Lower leg skin (tissue), 4 donors: Measurements from ENCODE around the gene CALCOCO1. TPM values are rescaled to one million over a fixed set of nuclear protein-coding genes. Genes with fewer than 3 reads are reported as not detected.
A peak's percentile ranks its signal among the peaks of the same experiment; 100 is the strongest.

ENCODE experiments used
- DNase-seq, 2 donors: peaks; one replicate each; pipeline ENCODE4 v3.0.0-alpha.2; 2019; ENCODE audit warnings: low spot score in 2 of 2
- H3K4me3 ChIP-seq: fragments of 200-600 bp; sonication (generic); 2 replicates; pipeline ENCODE4 v1.5.1; 2017; ENCODE audit warnings: mild to moderate bottlenecking, low read depth; ENCODE audit not compliant: poor library complexity, severe bottlenecking
- POLR2A ChIP-seq, 2 donors: fragments of 450-650 bp; IDR thresholded peaks; one replicate each; pipeline ENCODE4 v1.6.1; 2016 to 2017; ENCODE audit warnings: antibody characterized with exemption in 2 of 2, mild to moderate bottlenecking in 1 of 2, moderate library complexity in 1 of 2
- WGBS, 2 donors: methylation state at CpG; one replicate each; pipeline ENCODE4 v1.1.5; 2018; 5-methylcytosine and 5-hydroxymethylcytosine counted together
- intact Hi-C: fragments of 100-400 bp; cut with DNase I; formaldehyde crosslinking; loops from one replicate; pipeline ENCODE4 v1.15.0; 2023; ENCODE audit warnings: low total_unique reads
- total RNA-seq, 4 donors: library from RNA; depleted of rRNA; stranded (reverse); fragments of >200 nt; gene quantifications; one replicate each; pipeline ENCODE4 v1.1.0, GENCODE V29; 2016
- TF ChIP-seq, protein P1 (sequence below), 3 donors: fragments of 450-650 bp; IDR thresholded peaks; one replicate each; pipeline ENCODE4 v1.5.1; 2016; ENCODE audit warnings: antibody characterized with exemption in 3 of 3, mild to moderate bottlenecking in 3 of 3, moderate library complexity in 2 of 3

CALCOCO1 gene
- total RNA-seq, 4 donors from 2014 or later: 313 to 432 (median 391) TPM

DNA sequence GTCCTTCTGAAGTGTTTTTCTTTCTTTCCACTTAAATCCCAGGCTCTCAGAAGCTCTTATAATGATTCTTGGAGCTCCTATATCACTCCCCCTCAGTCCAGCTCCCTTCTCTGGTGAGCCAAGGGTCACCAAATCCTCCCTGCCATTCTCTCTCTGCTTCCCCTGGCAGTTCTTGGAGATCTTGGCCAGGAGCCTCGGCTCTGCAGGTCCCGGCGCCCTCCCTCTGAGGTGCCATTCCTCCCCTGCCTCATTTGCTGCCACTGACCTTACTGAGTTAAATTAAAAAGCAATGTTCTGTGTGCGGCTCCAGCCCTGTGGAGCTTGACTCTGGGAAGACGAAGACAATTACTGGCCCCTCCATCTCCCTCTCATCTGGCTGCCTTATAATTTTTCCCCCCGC lies 17.5 kb upstream of the CALCOCO1 start:
- no peak for TF ChIP-seq POLR2A (IDR thresholded peaks at IDR 0.05)
- TF ChIP-seq, protein P1, sequence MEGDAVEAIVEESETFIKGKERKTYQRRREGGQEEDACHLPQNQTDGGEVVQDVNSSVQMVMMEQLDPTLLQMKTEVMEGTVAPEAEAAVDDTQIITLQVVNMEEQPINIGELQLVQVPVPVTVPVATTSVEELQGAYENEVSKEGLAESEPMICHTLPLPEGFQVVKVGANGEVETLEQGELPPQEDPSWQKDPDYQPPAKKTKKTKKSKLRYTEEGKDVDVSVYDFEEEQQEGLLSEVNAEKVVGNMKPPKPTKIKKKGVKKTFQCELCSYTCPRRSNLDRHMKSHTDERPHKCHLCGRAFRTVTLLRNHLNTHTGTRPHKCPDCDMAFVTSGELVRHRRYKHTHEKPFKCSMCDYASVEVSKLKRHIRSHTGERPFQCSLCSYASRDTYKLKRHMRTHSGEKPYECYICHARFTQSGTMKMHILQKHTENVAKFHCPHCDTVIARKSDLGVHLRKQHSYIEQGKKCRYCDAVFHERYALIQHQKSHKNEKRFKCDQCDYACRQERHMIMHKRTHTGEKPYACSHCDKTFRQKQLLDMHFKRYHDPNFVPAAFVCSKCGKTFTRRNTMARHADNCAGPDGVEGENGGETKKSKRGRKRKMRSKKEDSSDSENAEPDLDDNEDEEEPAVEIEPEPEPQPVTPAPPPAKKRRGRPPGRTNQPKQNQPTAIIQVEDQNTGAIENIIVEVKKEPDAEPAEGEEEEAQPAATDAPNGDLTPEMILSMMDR (IDR thresholded peaks at IDR 0.05): no peak
- H3K4me3 ChIP-seq: no peak overlapping the region
- DNase-seq: no peak
- intact Hi-C loops: loop anchor here (5.0 kb wide), 1 partner anchor 42 kb away; no protein-coding TSS in a partner anchor
- WGBS, 2 donors: 56 to 68% methylated on average over 6 of the region's 6 CpGs

DNA sequence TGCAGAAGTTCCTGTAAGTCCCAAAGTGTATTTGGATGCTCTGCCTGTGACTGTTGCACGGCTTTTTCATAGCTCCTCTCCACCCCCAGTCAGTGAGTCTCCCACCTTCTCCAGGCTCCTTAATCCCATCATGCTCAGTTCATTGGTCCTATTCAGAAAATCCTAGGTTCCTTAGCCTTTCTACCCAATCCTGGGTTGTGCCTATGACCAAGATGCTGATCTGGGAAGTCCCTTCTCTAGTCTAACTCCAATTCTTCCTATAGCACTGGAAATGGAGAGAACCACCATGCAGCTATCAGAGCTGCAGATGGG lies 16.8 kb upstream of the CALCOCO1 start:
- TF ChIP-seq POLR2A (IDR thresholded peaks at IDR 0.05): no peak
- TF ChIP-seq, protein P1 (IDR thresholded peaks at IDR 0.05): no peak
- H3K4me3 ChIP-seq: no peak overlapping the region
- WGBS, 2 donors: 90 to 97% methylated on average over 1 of the region's 1 CpG
- intact Hi-C loops: loop anchor here (5.0 kb wide), 1 partner anchor 42 kb away; no protein-coding TSS in a partner anchor
- DNase-seq: no peak

DNA sequence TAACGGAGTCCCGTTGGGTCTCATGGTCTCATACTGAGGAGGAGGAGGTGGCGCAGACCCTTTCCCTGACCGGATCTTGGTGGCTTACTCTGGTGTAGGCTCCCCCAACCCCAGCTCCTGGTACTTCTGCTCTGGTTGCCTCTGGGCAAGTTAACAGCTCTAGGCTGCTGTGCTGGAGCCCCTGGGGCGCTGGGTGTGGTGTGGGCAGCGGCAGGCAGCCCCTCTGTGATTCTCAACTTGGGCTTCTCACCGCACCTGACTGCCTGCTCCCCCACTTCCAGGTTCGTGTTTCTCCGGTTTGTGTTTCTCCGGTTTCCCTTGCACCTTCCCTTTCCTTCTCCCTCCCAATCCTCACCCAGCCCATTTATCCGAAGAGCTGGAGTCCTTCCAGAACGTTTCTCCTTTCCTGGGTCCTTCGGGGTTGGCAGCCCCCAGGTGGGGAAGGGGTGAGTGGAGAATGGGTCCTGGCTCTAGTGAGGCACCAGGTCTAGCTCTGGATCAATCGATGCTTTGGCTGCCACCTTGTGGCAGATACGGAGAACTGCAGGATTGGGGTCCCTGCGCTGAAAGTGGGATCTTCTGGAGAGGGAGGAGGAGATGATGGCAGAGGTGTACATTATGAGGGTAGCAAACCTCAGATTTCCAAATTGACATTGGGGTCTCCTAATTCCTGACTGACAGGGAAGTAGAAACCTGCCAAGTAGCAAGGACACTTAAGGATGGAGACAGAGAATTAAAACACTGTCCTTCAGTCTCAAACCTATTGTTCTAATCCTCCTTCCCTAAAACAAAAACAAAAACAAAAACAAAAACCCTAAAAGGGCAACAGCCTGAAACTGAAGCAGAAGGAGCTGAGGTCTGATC lies 16.2 kb upstream of the CALCOCO1 start:
- DNase-seq: peak in 1 of 2 donors; percentile 91
- intact Hi-C loops: loop anchor here (5.0 kb wide), 1 partner anchor 41 kb away; no protein-coding TSS in a partner anchor
- no peak overlapping the region for H3K4me3 ChIP-seq
- 17 to 19% methylated on average over 16 of the region's 16 CpGs for WGBS, 2 donors
- TF ChIP-seq POLR2A (IDR thresholded peaks at IDR 0.05): no peak
- TF ChIP-seq, protein P1 (IDR thresholded peaks at IDR 0.05): peak in 1 of 3 donors; percentile 38

DNA sequence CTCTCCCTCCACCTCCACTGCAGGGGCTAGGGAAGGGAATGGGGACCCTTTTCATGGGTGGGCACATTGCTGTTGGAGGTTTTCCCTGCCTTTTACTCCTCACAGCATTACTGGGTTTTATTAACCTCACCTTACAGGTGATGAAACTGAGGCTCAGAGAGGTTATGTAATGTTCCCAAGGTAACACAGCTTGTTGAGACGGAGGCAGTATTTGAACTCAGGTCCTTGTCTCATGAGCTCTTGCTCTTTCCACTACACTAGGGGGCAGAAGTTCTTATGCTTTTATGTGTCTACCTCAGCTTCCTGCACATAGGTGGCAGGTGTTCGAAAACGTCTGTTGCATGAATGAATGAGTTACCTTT lies 12.9 kb upstream of the CALCOCO1 start:
- 66 to 79% methylated on average over 3 of the region's 3 CpGs for WGBS, 2 donors
- intact Hi-C loops: loop anchor here (5.0 kb wide), 1 partner anchor 38 kb away; no protein-coding TSS in a partner anchor
- no peak for DNase-seq
- H3K4me3 ChIP-seq: no peak overlapping the region
- TF ChIP-seq, protein P1 (IDR thresholded peaks at IDR 0.05): no peak
- no peak for TF ChIP-seq POLR2A (IDR thresholded peaks at IDR 0.05)

DNA sequence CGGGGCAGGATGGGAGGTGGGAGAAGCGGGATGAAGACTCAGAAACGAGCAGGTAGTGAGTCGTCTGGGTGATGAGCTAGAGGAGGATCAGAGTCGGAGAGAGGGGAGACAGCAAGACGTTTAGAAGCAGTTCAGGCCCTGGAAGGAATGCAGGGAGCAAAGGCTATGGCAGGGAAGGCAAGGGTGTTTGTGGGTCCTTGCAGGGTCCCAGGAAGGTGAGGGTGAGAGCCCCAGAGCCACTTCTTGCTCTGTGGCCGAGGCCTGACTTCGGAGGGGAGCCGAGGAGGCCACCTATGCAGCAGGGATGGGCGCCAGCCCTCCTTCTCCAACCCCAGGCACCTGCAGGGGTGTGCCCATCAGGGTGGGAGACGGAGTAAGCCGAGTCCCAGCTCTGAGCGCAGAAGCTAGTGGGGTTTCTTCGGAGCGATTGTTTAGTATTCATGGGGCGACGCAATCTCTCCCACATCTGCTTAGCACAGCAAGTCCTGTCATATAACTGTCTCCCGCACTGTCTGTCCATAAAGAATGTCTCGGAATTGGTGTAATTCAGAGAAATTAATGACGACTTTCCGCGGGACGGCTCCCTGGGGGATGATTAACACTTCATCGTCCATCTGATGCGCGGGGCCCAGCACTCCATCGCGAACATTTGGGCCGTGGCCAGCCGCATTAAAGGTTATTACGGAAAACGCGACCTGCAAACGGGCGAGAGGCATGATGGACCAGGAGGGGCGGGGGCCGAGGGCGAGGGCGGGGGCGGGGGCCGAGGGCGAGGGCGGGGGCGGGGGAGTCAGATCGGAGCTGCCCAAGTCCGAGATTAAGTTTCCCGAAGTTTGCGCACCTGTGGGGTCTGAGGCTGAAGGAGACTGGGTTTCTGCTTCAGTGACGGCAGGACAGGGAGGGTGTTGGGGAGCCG lies 12.2 kb upstream of the CALCOCO1 start:
- intact Hi-C loops: loop anchor here (5.0 kb wide), 1 partner anchor 37 kb away; no protein-coding TSS in a partner anchor

More for the DNA sequence above, 12.2 kb upstream of the CALCOCO1 start:
- no peak for DNase-seq
- 8 to 9% methylated on average over 37 to 44 of the region's 50 CpGs for WGBS, 2 donors
- no peak overlapping the region for H3K4me3 ChIP-seq
- TF ChIP-seq, protein P1 (IDR thresholded peaks at IDR 0.05): no peak
- no peak for TF ChIP-seq POLR2A (IDR thresholded peaks at IDR 0.05)
